Fibroblast of peridontal ligament (primary cell): ENCODE results near the gene LAMC3.
"Not testable (repeated sequence)": the region's sequence is repeated elsewhere in the genome, so short reads cannot be mapped to it uniquely, and the experiment has no call there.

Experiments
- DNase-seq: peaks from one replicate; pipeline ENCODE4 v3.0.0-alpha.2; 2010; ENCODE audit errors: extremely low read depth

The LAMC3 gene

DNA sequence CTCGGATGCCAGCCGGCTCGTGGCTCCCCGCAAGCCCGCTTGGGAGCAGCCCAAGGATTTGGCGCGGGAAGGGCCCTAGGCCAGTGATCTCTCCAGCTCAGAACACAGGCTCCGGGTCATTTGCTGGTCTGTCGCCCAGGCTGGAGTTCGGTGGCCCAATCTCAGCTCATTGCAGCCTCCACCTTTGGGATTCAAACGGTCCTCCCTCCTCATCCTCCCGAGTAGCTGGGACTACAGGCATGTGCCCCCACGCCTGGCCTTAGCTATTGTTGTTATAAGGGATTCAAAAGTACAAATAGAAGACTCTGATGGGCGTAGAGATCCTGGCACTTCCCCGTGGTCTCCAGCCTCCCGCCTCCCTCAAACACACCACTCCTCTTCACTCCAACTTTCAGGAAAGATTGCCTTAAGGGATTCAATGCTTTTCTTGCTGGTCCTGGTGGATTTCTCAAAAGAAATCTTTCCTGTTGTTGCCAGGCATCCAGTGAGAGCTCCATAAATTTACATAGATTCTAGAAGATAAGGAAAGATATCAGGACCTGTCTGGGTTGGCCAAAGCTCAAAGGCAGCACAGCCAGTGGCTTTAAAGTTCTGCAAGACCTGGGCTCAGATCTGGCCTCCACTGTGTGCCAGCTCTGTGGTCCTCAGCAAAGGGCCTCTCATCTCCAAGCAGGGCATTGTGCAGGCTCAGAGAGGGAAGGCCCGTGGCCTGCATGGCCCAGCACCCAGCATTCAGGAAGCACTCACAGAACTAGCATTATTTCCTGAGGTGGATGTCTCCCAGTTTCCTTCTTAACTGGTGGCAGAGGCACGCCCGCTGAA lies 88.4 kb downstream of the LAMC3 start:
- DNase-seq, result no peak

DNA sequence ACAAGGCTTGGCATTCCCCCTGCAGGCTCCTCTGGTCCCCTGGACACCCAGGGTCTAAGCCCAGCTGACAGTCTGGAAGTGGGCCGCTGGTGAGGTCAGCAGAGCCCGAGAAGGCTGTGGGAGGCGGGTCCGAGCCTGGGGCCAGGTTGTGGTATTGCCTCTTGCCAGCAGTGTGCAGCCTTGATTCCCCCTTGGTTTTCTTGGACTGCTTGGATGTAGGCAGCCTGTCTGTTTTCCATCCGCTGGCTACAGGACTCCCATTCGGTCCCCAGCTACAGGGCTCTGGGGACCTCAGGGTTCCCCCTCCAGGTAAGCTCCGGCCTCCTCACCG lies 88.9 kb downstream of the LAMC3 start:
- no peak for DNase-seq

DNA sequence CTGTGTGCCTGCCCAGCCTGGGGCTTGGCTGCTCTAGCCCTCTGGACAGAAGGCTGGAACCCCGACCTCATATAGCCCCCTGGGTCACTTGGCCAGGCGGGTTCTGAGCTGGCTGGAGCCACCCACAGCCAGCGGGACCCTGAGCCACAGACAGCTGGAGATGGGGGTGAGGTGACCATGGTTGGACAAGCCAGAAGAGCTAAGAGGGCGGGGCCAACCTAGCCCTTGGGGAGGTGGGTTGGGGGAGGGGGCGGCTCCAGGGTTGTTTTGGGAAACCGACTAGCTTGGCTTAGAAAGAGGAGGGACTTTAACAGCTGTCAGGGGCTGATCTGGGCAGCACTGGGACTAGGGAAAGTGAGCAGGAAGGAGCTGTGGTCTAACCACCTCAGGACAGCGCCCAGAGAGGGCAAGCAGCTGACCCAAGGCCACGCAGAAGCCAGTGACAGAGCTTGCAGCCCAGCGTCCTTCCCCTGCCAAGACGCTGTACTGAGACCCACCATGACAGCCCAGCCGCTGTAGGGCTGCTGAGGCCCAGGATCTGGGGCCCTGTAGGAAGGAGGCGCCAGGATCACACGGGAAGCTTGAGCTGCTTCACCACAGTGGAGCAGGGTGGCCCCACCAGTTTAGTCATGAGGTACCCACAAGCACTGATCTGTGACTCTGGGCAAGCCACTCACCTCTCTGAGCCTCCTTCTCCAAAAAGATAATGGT lies 89.6 kb downstream of the LAMC3 start:
- no peak for DNase-seq

DNA sequence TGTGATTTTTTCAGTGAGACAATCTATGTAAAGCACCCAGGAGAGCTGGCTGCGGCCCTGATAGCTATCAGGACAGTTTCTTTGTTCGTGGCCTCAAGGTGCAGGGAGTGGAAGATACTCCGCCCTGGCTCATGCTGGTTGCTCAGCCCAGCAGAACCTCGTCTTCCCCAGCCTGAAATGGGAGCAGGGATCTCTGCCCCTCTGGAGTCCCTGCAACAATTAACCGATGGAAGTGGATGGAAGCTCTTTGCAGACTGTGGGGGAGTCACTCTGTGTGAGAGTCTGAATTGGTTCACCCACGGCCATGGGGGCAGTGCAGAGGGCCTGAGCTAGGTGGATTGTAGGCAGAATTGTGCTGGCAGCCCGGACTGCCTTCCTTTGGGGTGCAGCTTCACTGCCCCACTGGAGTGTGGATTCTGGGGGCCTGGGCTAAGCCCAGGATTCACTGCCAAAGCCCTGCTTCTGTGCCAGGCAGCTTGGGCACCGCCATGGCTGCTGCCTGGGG lies 90.2 kb downstream of the LAMC3 start:
- no peak for DNase-seq

- not testable (repeated sequence) for DNase-seq
These were observed 90.9 kb downstream of the LAMC3 start for GRCh38 chr9:131099845-131100244.

- DNase-seq, result no peak
These were observed 91.5 kb downstream of the LAMC3 start for GRCh38 chr9:131100445-131100844.

GRCh38 chr9:131101207-131101964 lies 92.4 kb downstream of the LAMC3 start:
- no peak for DNase-seq

GRCh38 chr9:131103024-131103423 lies 94.0 kb downstream of the LAMC3 start:
- DNase-seq, result no peak

DNA sequence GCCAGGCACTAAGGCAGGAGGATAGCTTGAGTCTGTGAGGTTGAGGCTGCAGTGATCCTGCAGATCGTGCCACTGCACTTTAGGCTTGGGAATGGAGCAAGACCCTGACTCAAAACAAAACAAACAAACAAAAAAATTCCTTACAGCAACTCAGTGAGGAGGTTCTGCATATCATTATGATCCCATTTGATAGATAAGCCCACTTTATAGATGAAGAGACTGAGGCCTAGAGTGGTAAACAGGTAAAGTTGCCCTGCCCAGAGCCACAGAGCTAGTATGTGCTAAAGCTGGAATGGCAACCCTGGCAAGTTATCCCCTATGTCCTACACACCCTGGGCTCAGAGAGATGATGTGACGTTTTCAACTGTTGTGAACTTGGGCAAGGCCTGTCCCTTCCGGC lies 94.6 kb downstream of the LAMC3 start:
- no peak for DNase-seq

- DNase-seq, result no peak
These were observed 95.2 kb downstream of the LAMC3 start for GRCh38 chr9:131104016-131104740.

DNA sequence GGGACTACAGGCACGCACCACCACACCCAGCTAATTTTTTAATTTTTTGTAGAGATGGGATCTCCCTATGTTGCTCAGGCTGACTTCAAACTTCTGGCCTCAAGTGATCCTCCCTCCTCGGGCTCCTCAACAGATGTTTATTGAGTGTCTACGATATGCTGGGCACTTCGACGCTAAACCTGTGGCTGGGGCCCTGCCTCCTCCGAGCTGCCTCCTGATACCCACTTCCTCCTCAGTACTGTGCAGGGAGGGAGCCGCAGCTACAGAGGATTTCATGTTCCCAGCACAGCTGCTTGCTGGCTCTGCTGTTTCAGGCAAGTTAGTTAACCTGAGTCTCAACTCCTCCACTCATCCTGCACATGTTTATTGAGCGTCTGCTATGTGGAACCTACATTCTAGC lies 97.0 kb downstream of the LAMC3 start:
- DNase-seq, result no peak

DNA sequence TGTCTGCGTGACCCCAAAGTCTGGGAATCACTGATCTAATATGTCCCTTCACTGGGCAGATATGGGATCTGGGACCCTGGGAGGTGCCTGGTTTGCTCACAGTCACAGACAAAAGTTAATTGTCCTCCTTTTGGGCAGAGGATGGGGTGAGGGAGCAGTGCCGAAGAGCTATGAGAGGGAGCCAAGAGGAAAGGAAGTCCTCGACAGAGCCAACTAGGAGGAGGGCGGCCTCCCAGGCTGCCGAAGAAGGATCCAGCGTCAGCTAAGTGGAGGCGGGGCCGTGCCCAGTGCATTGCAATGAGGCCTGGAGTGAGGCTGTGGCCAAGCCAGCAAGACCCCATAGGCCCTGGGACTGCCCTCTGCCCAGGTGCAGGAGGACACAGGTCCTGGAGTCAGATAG lies 98.8 kb downstream of the LAMC3 start:
- DNase-seq, result no peak

DNA sequence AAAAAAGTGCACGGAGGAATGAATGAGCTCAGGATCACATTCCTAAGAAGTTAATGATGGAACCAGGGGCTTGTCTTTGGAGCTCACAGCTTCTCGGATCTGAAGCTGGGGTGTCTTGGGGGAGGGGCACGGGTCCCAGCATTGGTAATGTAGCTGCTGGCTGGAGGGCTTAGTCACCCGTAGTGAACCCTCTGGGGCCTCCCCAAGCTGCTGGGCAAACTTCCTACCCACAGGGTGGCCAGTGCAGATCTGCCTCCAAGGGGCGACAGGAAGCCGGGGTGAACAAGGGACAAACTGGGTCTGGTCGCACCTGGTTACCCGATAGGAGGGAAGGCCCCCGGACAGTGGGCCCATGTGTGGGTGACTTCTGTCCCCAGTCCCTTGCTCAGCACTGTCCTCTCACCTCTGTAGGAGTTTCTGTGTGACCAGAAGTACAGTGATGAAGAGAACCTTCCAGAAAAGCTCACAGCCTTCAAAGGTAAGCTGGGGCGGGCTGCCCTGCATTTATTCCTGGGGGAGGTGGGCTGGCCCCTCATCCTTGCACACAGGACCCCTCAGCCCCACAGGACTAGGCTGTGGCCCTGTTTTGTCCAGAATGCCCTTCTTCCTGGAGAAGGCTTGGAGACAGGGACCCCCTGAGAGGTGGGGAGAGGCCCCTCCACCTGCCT lies 102.3 kb downstream of the LAMC3 start:
- DNase-seq, result no peak

DNA sequence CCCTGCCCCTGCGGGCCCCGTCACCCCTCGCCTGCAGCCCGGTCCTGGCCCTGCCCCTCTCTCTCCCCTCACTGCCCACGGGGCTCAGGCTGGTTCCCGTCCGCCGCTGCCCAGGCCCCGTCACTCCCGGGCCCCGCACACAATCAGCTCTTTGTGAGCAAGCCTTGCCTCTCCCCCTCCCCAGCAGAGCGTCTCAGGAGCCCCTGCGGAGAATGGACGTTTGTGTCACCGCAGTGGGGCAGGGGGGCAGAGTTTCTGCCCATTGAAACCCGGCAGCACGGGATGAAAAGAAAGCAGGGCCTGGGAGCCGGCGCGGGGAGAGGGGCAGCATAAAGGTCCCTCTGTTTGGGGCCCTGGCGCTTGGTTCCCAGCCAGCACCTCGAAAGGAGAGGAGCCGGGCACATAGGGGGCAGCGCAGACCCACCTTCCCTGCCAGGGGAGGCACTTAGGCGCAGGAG lies 102.9 kb downstream of the LAMC3 start:
- no peak for DNase-seq

DNA sequence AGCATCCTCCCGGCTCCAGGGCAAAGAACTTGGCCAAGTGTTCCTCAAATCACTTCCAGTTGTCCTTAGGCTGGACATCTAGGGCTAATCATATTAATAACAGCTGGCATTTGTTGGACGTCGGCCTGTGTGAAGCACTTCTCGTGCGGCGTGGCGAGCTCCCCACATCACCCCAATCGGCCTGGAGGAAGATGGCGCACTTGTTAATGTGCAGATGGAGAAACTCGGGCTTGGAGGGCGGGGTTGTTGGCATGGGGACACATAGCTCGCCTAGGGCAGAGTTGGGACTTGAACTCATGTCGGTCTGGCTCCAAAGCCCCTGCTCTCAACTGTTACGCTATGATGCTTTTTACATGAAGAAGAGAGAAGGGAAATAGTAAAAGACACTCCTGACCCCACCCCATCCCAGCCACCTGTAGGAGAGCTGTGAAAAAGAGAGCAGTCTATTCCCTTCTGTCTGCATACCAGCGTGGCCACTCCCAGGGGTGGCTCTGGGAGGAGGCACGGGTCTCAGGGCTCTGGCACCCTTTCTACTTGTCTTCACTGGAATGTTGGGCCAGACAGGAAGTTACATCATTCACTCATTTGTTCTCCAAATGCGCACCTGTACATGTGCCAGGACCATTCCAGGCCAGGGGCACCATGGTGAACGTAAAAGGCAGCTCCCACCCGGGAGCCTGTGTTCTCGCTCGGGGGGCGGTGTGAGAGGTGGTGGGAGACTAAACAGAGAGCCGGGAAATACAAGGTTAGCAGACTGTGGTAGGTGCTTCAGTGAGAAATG lies 103.6 kb downstream of the LAMC3 start:
- DNase-seq, result no peak

DNA sequence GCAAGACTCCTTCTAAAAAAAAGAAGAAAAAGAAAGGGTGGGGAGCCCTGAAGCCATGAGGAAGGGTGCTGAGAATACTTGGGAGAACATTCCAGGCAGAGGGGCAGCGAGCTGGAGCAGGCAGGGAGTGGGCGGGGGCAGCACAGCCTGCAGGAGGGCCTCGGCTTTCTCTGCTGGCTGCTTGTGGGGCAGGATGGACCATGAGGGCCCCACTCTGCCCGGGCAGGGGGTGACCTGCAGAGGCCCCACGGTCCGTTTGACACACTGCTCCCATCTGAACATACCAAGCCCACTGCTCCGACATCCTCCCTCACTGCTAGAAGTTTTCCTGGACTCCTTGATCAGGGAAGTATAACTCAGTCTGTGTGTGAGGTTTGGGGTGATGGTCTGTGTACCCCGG lies 104.7 kb downstream of the LAMC3 start:
- DNase-seq, result no peak

DNA sequence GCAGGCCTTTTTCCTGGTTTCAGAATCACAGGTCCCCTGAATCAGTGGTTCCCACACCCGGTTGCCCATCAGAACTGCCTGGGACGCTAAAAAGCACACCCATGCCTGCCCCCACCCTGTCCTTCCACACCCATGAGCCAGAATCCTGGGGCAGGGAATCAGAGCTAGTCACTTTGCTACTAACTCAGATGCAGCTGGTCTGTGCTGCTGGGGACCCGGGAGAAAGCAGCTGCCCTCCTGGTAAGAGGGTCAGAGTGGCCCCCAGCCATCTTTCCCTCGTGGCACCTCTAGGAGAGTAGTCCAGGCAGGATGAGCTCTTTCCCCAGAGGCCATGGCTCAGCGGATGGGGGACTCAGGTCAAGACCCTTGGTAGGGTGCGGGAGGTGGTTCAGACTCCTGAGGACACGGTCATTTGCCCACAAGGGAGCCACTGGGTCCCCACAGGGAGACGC lies 105.1 kb downstream of the LAMC3 start:
- no peak for DNase-seq

DNA sequence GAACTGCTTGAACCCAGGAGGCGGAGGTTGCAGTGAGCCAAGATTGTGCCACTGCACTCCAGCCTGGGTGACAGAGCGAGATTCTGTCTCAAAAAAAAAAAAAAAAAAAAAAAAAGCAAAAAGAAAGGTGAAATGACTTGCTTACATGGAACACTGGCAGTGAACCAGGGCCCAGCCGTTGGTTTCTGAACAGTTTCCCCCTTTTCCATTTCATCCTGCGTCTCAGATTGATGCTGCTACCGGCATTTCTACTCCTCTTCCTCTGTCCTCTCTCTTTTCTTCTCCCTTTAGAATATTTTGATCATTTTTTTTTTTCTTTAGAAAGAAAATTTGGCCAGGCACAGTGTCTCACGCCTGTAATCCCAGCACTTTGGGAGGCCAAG lies 106.4 kb downstream of the LAMC3 start:
- DNase-seq, result not testable (repeated sequence)

DNA sequence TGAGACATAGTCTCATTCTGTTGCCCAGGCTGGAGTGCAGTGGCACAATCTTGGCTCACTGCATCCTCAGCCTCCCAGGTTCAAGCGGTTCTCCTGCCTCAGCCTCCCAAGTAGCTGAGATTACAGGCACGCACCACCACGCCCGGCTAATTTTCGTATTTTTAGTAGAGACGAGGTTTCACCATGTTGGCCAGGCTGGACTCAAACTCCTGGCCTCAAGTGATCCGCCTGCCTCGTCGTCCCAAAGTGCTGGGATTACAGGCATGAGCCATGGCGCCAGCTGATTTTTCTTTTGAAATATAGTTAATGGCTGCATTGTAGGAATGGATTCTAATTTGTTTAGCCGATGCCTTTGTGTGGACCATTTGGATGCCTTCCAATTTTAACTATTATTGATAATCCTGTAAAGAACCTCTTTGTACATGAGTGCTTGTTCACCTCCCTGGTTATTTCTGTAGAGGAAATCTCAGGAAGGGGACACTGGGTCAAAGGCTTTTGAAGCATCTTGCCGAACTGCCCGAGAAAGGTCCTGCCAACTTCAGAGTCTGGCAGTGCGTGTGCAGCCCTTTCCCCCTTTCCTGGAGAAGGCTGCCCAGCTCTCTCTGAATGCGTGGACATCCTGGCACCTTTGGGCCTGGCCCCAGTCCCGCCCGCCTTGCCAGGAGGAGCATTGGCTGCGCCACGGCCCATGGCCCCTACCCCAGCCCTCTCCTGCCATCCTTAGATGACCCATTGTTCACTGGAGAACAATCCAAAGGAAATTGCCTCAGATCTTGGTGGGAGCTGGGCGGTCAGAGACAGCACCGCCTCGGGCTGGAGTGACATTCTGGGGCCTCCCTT lies 107.5 kb downstream of the LAMC3 start:
- DNase-seq, result no peak
